HepG2 (cell line): Measurements from ENCODE around the gene KCNB1. TPM values are rescaled to one million over a fixed set of nuclear protein-coding genes. Genes with fewer than 3 reads are reported as not detected.
A peak's percentile ranks its signal among the peaks of the same experiment; 100 is the strongest.

Experiments
- ADNP ChIP-seq: sonication (generic); formaldehyde crosslinking; IDR thresholded peaks from 2 replicates; pipeline ENCODE4 v1.4.0; 2020; ENCODE audit warnings: missing genetic modification reagents
- CCDC6 ChIP-seq: sonication (generic); formaldehyde crosslinking; IDR thresholded peaks from 2 replicates; pipeline ENCODE4 v1.8.1; 2022; ENCODE audit warnings: mild to moderate bottlenecking, missing genetic modification reagents, moderate library complexity
- MXD1 ChIP-seq: sonication (generic); formaldehyde crosslinking; IDR thresholded peaks from 2 replicates; pipeline ENCODE4 v1.4.0; 2020; ENCODE audit warnings: mild to moderate bottlenecking, missing genetic modification reagents
- NCOA1 ChIP-seq: sonication (generic); formaldehyde crosslinking; IDR thresholded peaks from 2 replicates; pipeline ENCODE4 v1.9.0; 2021; ENCODE audit warnings: missing genetic modification reagents
- RBFOX2 ChIP-seq: fragments of 200-400 bp; formaldehyde crosslinking; IDR thresholded peaks from 2 replicates; pipeline ENCODE4 v1.6.1; 2017; ENCODE audit warnings: low read depth, mild to moderate bottlenecking, low read length
- SAFB2 ChIP-seq: sonication (generic); formaldehyde crosslinking; IDR thresholded peaks from 2 replicates; pipeline ENCODE4 v1.5.1; 2020; ENCODE audit warnings: missing genetic modification reagents, low read depth, mild to moderate bottlenecking, borderline replicate concordance
- TERF1 ChIP-seq: sonication (generic); formaldehyde crosslinking; IDR thresholded peaks from 2 replicates; pipeline ENCODE4 v1.8.0; 2022; ENCODE audit warnings: mild to moderate bottlenecking, missing genetic modification reagents, moderate library complexity
- UBTF ChIP-seq: sonication (generic); formaldehyde crosslinking; IDR thresholded peaks from 2 replicates; pipeline ENCODE4 v1.4.0; 2020; ENCODE audit warnings: mild to moderate bottlenecking, missing genetic modification reagents
- ZBTB4 ChIP-seq: sonication (generic); formaldehyde crosslinking; IDR thresholded peaks from 2 replicates; pipeline ENCODE4 v1.4.0; 2020; ENCODE audit warnings: missing genetic modification reagents, mild to moderate bottlenecking, borderline replicate concordance
- ZFP1 ChIP-seq: IDR thresholded peaks from 2 replicates; pipeline ENCODE4 v1.6.1; 2016
- ZMAT3 ChIP-seq: sonication (generic); formaldehyde crosslinking; conservative IDR thresholded peaks from 2 replicates; pipeline ENCODE4 v1.7.0; 2021; ENCODE audit warnings: missing genetic modification reagents
- ZMYM2 ChIP-seq: sonication (generic); formaldehyde crosslinking; IDR thresholded peaks from 2 replicates; pipeline ENCODE4 v1.8.0; 2022; ENCODE audit warnings: mild to moderate bottlenecking, missing genetic modification reagents
- ZNF333 ChIP-seq: sonication (generic); formaldehyde crosslinking; IDR thresholded peaks from 2 replicates; pipeline ENCODE4 v1.4.0; 2020; ENCODE audit warnings: mild to moderate bottlenecking, missing genetic modification reagents, borderline replicate concordance
- ZNF350 ChIP-seq: sonication (generic); formaldehyde crosslinking; IDR thresholded peaks from 2 replicates; pipeline ENCODE4 v1.4.0; 2020; ENCODE audit warnings: mild to moderate bottlenecking, low read depth, missing genetic modification reagents, borderline replicate concordance
- ZNF501 ChIP-seq: sonication (generic); formaldehyde crosslinking; IDR thresholded peaks from 2 replicates; pipeline ENCODE4 v1.5.1; 2020; ENCODE audit warnings: mild to moderate bottlenecking, moderate library complexity, missing genetic modification reagents
- ZNF513 ChIP-seq: sonication (generic); formaldehyde crosslinking; conservative IDR thresholded peaks from 2 replicates; pipeline ENCODE4 v1.5.0; 2020; ENCODE audit warnings: missing genetic modification reagents
- ZNF564 ChIP-seq: sonication (generic); formaldehyde crosslinking; IDR thresholded peaks from 2 replicates; pipeline ENCODE4 v1.8.1; 2023; ENCODE audit warnings: mild to moderate bottlenecking, missing genetic modification reagents
- ZNF605 ChIP-seq: sonication (generic); formaldehyde crosslinking; IDR thresholded peaks from 2 replicates; pipeline ENCODE4 v1.8.0; 2022; ENCODE audit warnings: mild to moderate bottlenecking, missing genetic modification reagents
- ZNF879 ChIP-seq: sonication (generic); formaldehyde crosslinking; IDR thresholded peaks from 2 replicates; pipeline ENCODE4 v1.8.1; 2023; ENCODE audit warnings: missing genetic modification reagents
- polyA plus RNA-seq, 8 experiments: library from polyadenylated mRNA; depleted of rRNA in 3 of 8; stranded (reverse) in 7 of 8; unstranded in 1 of 8; fragments of >200 nt; fragmentation: Illumina TruSeq in 4 of 8; extraction: Trizol in 4 of 8; gene quantifications; 2 replicates each; pipeline versions ENCODE4 v1.2.1 to v1.2.3, GENCODE V29; 2011 to 2016; ENCODE audit warnings: low read depth in 4 of 8, missing spikeins in 1 of 8, mixed read lengths in 1 of 8; ENCODE audit not compliant: insufficient read depth in 1 of 8
- total RNA-seq, 5 experiments: library from RNA; depleted of rRNA; stranded (reverse); fragments of >200 nt; fragmentation: Illumina TruSeq; extraction: Trizol; gene quantifications; 2 replicates each; pipeline ENCODE4 v1.2.3, GENCODE V29; 2016; ENCODE audit warnings: low read depth in 1 of 5

The KCNB1 gene
- total and polyA plus RNA-seq, 2 of the 13 experiments (the other 11 are each of a cell fraction or from before 2014, with no cell fraction given), result 0.02 TPM; not detected in 1

- TF ChIP-seq SAFB2 (CRISPR knock-in tag) (peak; percentile 74; the same call in 1 of the 2 replicates), ZNF513 (0 out of 2 replicates have a peak, but pooled peaks have one; percentile 14), UBTF (CRISPR knock-in tag) (peak; percentile 89), ZNF501 (peak; percentile 79; the same call in 1 of the 2 replicates), RBFOX2 (no peak), ZBTB4 (0 out of 2 replicates have a peak, but pooled peaks have one; percentile 27), ZNF605 (CRISPR knock-in tag) (peak; percentile 36; the same call in 1 of the 2 replicates), MXD1 (CRISPR knock-in tag) (peak; percentile 82), ZNF333 (0 out of 2 replicates have a peak, but pooled peaks have one; percentile 87), CCDC6 (peak; percentile 89), ZNF350 (CRISPR knock-in tag) (peak; percentile 56), NCOA1 (CRISPR knock-in tag) (no peak), ZNF564 (CRISPR knock-in tag) (peak; percentile 70; the same call in 1 of the 2 replicates), ADNP (no peak), TERF1 (CRISPR knock-in tag) (no peak), ZMYM2 (CRISPR knock-in tag) (no peak), ZFP1 (CRISPR knock-in tag) (no peak), ZNF879 (CRISPR knock-in tag) (0 out of 2 replicates have a peak, but pooled peaks have one; percentile 25), ZMAT3 (CRISPR knock-in tag) (peak; percentile 77; the same call in 1 of the 2 replicates)
Observed at GRCh38 chr20:49484180-49485140, 2.0 kb upstream of the KCNB1 start (continued).
